SK-N-SH (cell line): ENCODE results near the gene SOCS4. TPM values are rescaled to one million over a fixed set of nuclear protein-coding genes. Genes with fewer than 3 reads are reported as not detected.

Experiments
- CTCF ChIA-PET: fragments of 300-600, 350-600 bp; formaldehyde crosslinking; extraction: SDS; loops from one replicate; lab custom pipeline; 2021; lab: Yijun Ruan, JAX
- POLR2A ChIA-PET: fragments of 350-600 bp; sonication (Branson Sonifier 250); formaldehyde crosslinking; extraction: SDS; loops from one replicate; lab custom pipeline; 2020; ENCODE audit warnings: antibody characterized with exemption, inconsistent platforms; lab: Yijun Ruan, JAX
- DNase-seq: peaks from one replicate; pipeline ENCODE4 v3.0.0; 2012
- H2AFZ ChIP-seq: fragments of 200-600 bp; sonication (generic); 2 replicates; pipeline ENCODE4 v1.8.1; 2016; ENCODE audit warnings: antibody characterized with exemption, mild to moderate bottlenecking, low read depth
- H3F3A ChIP-seq: fragments of 200-600 bp; sonication (generic); replicated peaks from 2 replicates; pipeline ENCODE3; 2016; ENCODE audit warnings: antibody characterized with exemption, mild to moderate bottlenecking; ENCODE audit not compliant: insufficient read depth
- H3K27ac ChIP-seq, 2 experiments: fragments of 200-500 bp in 1 of 2; fragments of 200-600 bp in 1 of 2; sonication (Bioruptor generic) in 1 of 2; sonication (generic), shearing (Covaris generic) in 1 of 2; 2 replicates each; pipeline versions ENCODE4 v1.5.1 to v1.6.1; 2014 to 2016; ENCODE audit warnings: low read depth in 2 of 2, inconsistent platforms in 1 of 2, low read length in 1 of 2, mild to moderate bottlenecking in 1 of 2, mixed read lengths in 1 of 2
- H3K27me3 ChIP-seq: fragments of 200-600 bp; sonication (generic), shearing (Covaris generic); 2 replicates; pipeline ENCODE4 v1.6.1; 2016; ENCODE audit warnings: mixed run types; ENCODE audit not compliant: insufficient read depth
- H3K36me3 ChIP-seq, 2 experiments: fragments of 200-500 bp in 1 of 2; fragments of 200-600 bp in 1 of 2; sonication (Bioruptor generic) in 1 of 2; sonication (generic) in 1 of 2; replicated peaks in 1 of 2; 2 replicates each; pipeline versions ENCODE3 to v1.5.1; 2014 to 2016; ENCODE audit warnings: low read length in 1 of 2, mild to moderate bottlenecking in 1 of 2; ENCODE audit not compliant: insufficient read depth in 2 of 2, control insufficient read depth in 1 of 2
- H3K4me1 ChIP-seq, 2 experiments: fragments of 200-500 bp in 1 of 2; fragments of 200-600 bp in 1 of 2; sonication (Bioruptor generic) in 1 of 2; sonication (generic), shearing (Covaris generic) in 1 of 2; 2 replicates each; pipeline versions ENCODE4 v1.5.1 to v1.6.1; 2014 to 2016; ENCODE audit warnings: low read depth in 1 of 2, low read length in 1 of 2, mixed run types in 1 of 2; ENCODE audit not compliant: insufficient read depth in 2 of 2, control insufficient read depth in 1 of 2
- H3K4me2 ChIP-seq: fragments of 200-600 bp; sonication (generic), shearing (Covaris generic); 2 replicates; pipeline ENCODE4 v1.6.1; 2017; ENCODE audit warnings: mixed run types
- H3K4me3 ChIP-seq, 2 experiments: fragments of 200-500 bp in 1 of 2; fragments of 200-600 bp in 1 of 2; sonication (Bioruptor generic) in 1 of 2; sonication (generic), shearing (Covaris generic) in 1 of 2; 2 replicates each; pipeline versions ENCODE4 v1.5.1 to v1.8.1; 2014 to 2016; ENCODE audit warnings: low read depth in 2 of 2, inconsistent platforms in 1 of 2, low read length in 1 of 2, mild to moderate bottlenecking in 1 of 2, mixed read lengths in 1 of 2, moderate library complexity in 1 of 2
- H3K79me2 ChIP-seq: fragments of 200-600 bp; sonication (generic); 2 replicates; pipeline ENCODE4 v1.8.1; 2017; ENCODE audit warnings: mild to moderate bottlenecking; ENCODE audit not compliant: insufficient read depth
- H3K9ac ChIP-seq: fragments of 200-600 bp; sonication (generic); 2 replicates; pipeline ENCODE4 v1.6.1; 2017; ENCODE audit warnings: mixed run types
- H3K9me2 ChIP-seq: fragments of 200-600 bp; sonication (generic); 2 replicates; pipeline ENCODE4 v1.6.1; 2017; ENCODE audit warnings: mixed run types
- H3K9me3 ChIP-seq: fragments of 200-600 bp; sonication (generic); 2 replicates; pipeline ENCODE4 v1.6.1; 2017; ENCODE audit warnings: mixed run types, mild to moderate bottlenecking, moderate library complexity
- H4K20me1 ChIP-seq: fragments of 200-600 bp; sonication (generic); 2 replicates; pipeline ENCODE4 v1.6.1; 2017; ENCODE audit warnings: mild to moderate bottlenecking, mixed run types; ENCODE audit not compliant: insufficient read depth
- ELF1 ChIP-seq: IDR thresholded peaks from 2 replicates; pipeline ENCODE4 v1.4.0; 2012
- EP300 ChIP-seq, 2 experiments: IDR thresholded peaks; 2 replicates each; pipeline versions ENCODE4 v1.4.0 to v1.6.1; 2012; ENCODE audit warnings: borderline replicate concordance in 1 of 2, low read depth in 1 of 2, low read length in 1 of 2
- EZH2phosphoT487 ChIP-seq: fragments of 200-600 bp; sonication (generic); IDR thresholded peaks from 2 replicates; pipeline ENCODE4 v1.6.1; 2017; ENCODE audit warnings: low read depth, mixed run types, mild to moderate bottlenecking, antibody characterized with exemption, moderate library complexity, borderline replicate concordance
- FOSL2 ChIP-seq: IDR thresholded peaks from 2 replicates; pipeline ENCODE4 v1.4.0; 2012; ENCODE audit warnings: low read depth, mild to moderate bottlenecking, moderate library complexity, borderline replicate concordance
- FOXJ3 ChIP-seq: sonication (generic); formaldehyde crosslinking; IDR thresholded peaks from 2 replicates; pipeline ENCODE4 v1.5.1; 2020; ENCODE audit warnings: mild to moderate bottlenecking, missing genetic modification reagents
- GABPA ChIP-seq: IDR thresholded peaks from 2 replicates; pipeline ENCODE4 v1.4.0; 2012; ENCODE audit warnings: low read depth, mild to moderate bottlenecking
- GATA2 ChIP-seq: sonication (generic); formaldehyde crosslinking; IDR thresholded peaks from 2 replicates; pipeline ENCODE4 v1.5.0; 2020; ENCODE audit warnings: mild to moderate bottlenecking, missing genetic modification reagents
- NFIC ChIP-seq: IDR thresholded peaks from 2 replicates; pipeline ENCODE4 v1.4.0; 2012; ENCODE audit warnings: borderline replicate concordance
- POLR2AphosphoS5 ChIP-seq: IDR thresholded peaks from 2 replicates; pipeline ENCODE4 v1.6.1; 2012; ENCODE audit warnings: low read depth, low read length
- REST ChIP-seq: IDR thresholded peaks from 2 replicates; pipeline ENCODE4 v1.6.1; 2012; ENCODE audit warnings: mild to moderate bottlenecking, low read depth, low read length, moderate library complexity
- RFX5 ChIP-seq: IDR thresholded peaks from 2 replicates; pipeline ENCODE4 v1.6.1; 2012; ENCODE audit warnings: mild to moderate bottlenecking, improper control_type of control experiment, low read length
- SIN3A ChIP-seq: IDR thresholded peaks from 2 replicates; pipeline ENCODE4 v1.6.1; 2012; ENCODE audit warnings: low read depth, mild to moderate bottlenecking, low read length, moderate library complexity, borderline replicate concordance
- SMC3 ChIP-seq: IDR thresholded peaks from 2 replicates; pipeline ENCODE4 v1.6.1; 2012; ENCODE audit warnings: low read depth, low read length, improper control_type of control experiment
- TCF12 ChIP-seq: IDR thresholded peaks from 2 replicates; pipeline ENCODE4 v1.4.0; 2012
- ZBTB33 ChIP-seq: IDR thresholded peaks from 2 replicates; pipeline ENCODE4 v1.4.0; 2012; ENCODE audit warnings: low read depth, borderline replicate concordance
- WGBS: methylation state at CpG from one replicate; pipeline ENCODE4 v1.1.6; 2017; ENCODE audit warnings: low lambda C conversion rate; 5-methylcytosine and 5-hydroxymethylcytosine counted together
- polyA plus RNA-seq, 3 experiments: library from polyadenylated mRNA; depleted of rRNA; stranded (reverse); fragments of >200 nt; gene quantifications; 2 replicates each; pipeline ENCODE4 v1.2.3, GENCODE V29; 2012

Gene SOCS4
- polyA plus RNA-seq, 1 of the 3 experiments (the other 2 are of a cell fraction) = 2.2 TPM

- Histone ChIP-seq H3K9me2 (peaks cover 3% of the 10 kb centered on the region; the same call in 1 of the 2 replicates), H3K36me3 (peaks cover 13 to 28% of the 10 kb centered on the region in 2 experiments), H3K27me3 (no peaks in the 10 kb centered on the region), H3K9ac (no peak overlapping the region), H3K4me2 (no peak overlapping the region), H2AFZ (0 out of 2 replicates have a peak overlapping the region, but pooled peaks have one; percentile 9), H3K79me2 (no peaks in the 10 kb centered on the region), H3K9me3 (no peaks in the 10 kb centered on the region), H3K4me3 (no peak overlapping the region), H3K4me1 (no peaks in the 10 kb centered on the region), H4K20me1 (no peaks in the 10 kb centered on the region), H3K27ac (no peak overlapping the region), H3F3A (peaks cover 5% of the 10 kb centered on the region)
- CTCF ChIA-PET = interaction anchor here (0.6 to 1.1 kb wide), 2 partner anchors 23 to 232 kb away, joined by 3 to 4 read pairs; no protein-coding TSS in a partner anchor
- TF ChIP-seq POLR2AphosphoS5 = no peak
- TF ChIP-seq ELF1 = no peak
- no peak for TF ChIP-seq GATA2 (CRISPR knock-in tag)
- no peak for TF ChIP-seq TCF12
- no peak for TF ChIP-seq EZH2phosphoT487
- no peak for TF ChIP-seq NFIC
- no peak for TF ChIP-seq SIN3A
- TF ChIP-seq ZBTB33 = no peak
- no peak for TF ChIP-seq FOXJ3
- TF ChIP-seq REST = no peak
- TF ChIP-seq FOSL2 = no peak
- no peak for TF ChIP-seq RFX5
- TF ChIP-seq GABPA = no peak
- no peak for TF ChIP-seq SMC3
- no peak for TF ChIP-seq EP300 (IDR thresholded peaks at IDR 0.05; ENCODE audit: borderline replicate concordance in 1 of 2, low read depth in 1 of 2, low read length in 1 of 2)
- POLR2A ChIA-PET = interaction anchor here (0.6 kb wide), 1 partner anchor 35 kb away, joined by 6 read pairs; no protein-coding TSS in a partner anchor
- no peak for DNase-seq
- 92% methylated on average over 3 of the region's 4 CpGs for WGBS
Observed at GRCh38 chr14:55005071-55005470, 22.0 kb upstream of the SOCS4 start.
